AG04449 (cell line): ENCODE measurements around the gene CACNB4.

Experiments
- CTCF ChIA-PET: fragments of 350-600 bp; formaldehyde crosslinking; extraction: SDS; loops from one replicate; lab custom pipeline; 2021; ENCODE audit warnings: antibody characterized with exemption; lab: Yijun Ruan, JAX
- POLR2A ChIA-PET: fragments of 400-600, 350-600 bp; formaldehyde crosslinking; extraction: SDS; loops from one replicate; lab custom pipeline; 2020; ENCODE audit warnings: antibody characterized with exemption, inconsistent platforms; lab: Yijun Ruan, JAX
- DNase-seq: peaks from one replicate; pipeline ENCODE4 v3.0.0-alpha.2; 2010; ENCODE audit warnings: low read depth, low spot score
- H3K4me3 ChIP-seq: 2 replicates; pipeline ENCODE4 v1.5.1; 2011; ENCODE audit warnings: low read depth, mild to moderate bottlenecking, control low read depth, low read length
- CTCF ChIP-seq: IDR thresholded peaks from one replicate; pipeline ENCODE4 v1.5.1; 2011; ENCODE audit warnings: mild to moderate bottlenecking, moderate library complexity, low read length, control low read depth, inconsistent platforms; ENCODE audit not compliant: insufficient read depth; ENCODE audit errors: missing control alignments

Gene CACNB4

DNA sequence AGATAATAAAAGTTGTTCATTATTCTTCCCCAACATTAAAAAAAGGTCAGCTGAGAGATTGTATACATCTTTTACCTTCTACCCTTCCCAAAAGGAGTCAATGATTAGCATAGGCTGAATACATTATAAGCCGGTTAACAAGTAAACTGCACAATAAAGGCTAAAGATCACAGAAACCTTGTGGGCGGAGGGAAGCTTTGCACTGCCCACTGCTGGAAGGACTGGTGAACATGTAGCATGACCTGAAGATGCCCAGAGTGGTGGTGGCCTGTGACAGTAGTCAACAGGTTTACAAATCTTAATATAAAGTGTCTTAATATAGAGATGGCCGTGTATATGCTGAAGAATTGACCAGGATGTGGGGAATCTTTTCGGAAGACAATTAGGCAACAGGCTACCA, 306.3 kb downstream of the CACNB4 start:
- CTCF ChIA-PET: interaction anchor here (1.9 kb wide), 1 partner anchor 16 kb away, joined by 7 read pairs; no protein-coding TSS in a partner anchor
- no peak for TF ChIP-seq CTCF
- DNase-seq: no peak
- H3K4me3 ChIP-seq: no peak overlapping the region
- POLR2A ChIA-PET: no interaction called here

DNA sequence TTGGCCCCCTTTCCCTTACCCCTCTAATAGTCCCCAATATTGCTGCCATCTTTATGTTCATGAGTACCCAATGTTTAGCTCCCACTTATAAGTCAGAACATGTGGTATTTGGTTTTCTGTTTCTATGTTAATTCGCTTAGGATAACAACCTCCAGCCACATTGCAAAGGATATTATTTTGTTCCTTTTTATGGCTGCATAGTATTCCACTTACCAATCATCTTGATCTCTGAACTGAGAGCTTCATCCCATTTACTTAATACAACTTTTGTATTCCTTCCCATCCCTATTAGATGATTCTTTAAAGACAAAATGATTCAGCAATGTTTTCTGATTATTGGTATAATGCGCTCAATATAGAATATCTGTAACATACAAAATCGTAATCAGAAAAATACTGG, 307.3 kb downstream of the CACNB4 start:
- DNase-seq: no peak
- TF ChIP-seq CTCF: no peak
- ChIA-PET POLR2A (no interaction called here), CTCF (interaction anchor here (1.9 kb wide), 1 partner anchor 17 kb away, joined by 7 read pairs; no protein-coding TSS in a partner anchor)
- no peak overlapping the region for H3K4me3 ChIP-seq

DNA sequence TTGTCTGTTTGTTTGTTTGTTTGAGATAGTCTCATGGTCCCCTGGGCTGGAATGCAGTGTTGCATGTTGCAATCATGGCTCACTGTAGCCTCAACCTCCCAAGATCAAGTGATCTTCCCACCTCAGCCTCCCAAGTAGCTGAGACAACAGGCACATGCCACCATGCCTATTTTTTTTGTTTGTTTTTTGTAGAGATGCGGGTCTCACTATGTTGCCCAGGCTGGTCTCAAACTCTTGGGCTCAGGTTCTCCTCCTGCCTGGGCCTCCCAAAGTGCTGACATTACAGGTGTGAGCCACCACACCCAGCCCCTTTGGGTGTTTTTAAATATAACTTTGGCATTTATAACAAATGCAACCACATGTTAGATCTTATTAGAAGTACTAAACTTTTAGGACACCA, 308.2 kb downstream of the CACNB4 start:
- ChIA-PET POLR2A (no interaction called here), CTCF (interaction anchor here (1.9 kb wide), 1 partner anchor 18 kb away, joined by 7 read pairs; no protein-coding TSS in a partner anchor)
- no peak overlapping the region for H3K4me3 ChIP-seq
- TF ChIP-seq CTCF: no peak
- no peak for DNase-seq

- TF ChIP-seq CTCF: no peak
- DNase-seq: no peak
- CTCF ChIA-PET: no interaction called here
- H3K4me3 ChIP-seq: no peak overlapping the region
- POLR2A ChIA-PET: no interaction called here
These were observed 309.6 kb downstream of the CACNB4 start for GRCh38 chr2:151789055-151789834.

DNA sequence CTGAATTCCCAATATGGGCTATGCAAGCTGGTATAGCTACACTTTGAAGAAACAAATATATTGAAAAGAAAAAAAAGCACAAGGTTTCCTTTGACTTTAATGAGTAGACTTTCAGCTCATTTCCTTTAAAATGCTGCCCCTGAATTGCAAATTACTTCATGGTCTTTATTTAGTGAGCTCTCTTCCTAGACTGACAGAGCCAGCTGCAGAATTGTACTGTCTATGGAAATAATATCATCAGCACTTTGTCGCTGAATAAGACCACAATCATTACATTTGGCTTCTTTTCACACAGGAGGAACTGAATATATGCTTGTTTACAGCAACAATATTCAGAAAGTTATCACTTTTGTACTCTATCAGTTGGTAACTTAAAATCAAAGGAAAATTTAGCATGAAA, 312.4 kb downstream of the CACNB4 start:
- TF ChIP-seq CTCF: no peak
- no peak for DNase-seq
- ChIA-PET CTCF (interaction anchor here (1.8 kb wide), 1 partner anchor 20 kb away, joined by 6 read pairs; no protein-coding TSS in a partner anchor), POLR2A (no interaction called here)
- H3K4me3 ChIP-seq: no peak overlapping the region

DNA sequence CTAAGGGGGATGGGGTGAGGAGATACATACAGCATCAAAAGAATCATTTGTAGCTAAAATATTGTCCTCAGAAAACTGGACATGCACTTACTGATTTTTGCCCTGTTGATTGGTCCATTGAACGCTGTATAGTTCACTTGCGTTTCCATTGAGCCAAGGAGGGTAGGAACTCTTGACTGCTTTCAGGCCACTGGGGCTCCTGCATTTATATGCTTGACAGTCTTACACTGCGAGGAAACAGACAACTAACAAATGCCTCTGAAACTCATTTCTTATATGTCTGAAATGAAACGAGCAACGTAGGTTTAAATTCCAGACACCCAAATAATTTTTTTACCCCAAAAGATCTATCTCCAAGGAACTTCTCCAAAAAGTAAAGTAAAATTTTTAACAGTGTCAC, 312.8 kb downstream of the CACNB4 start:
- H3K4me3 ChIP-seq: no peak overlapping the region
- no peak for TF ChIP-seq CTCF
- no peak for DNase-seq
- CTCF ChIA-PET: no interaction called here
- POLR2A ChIA-PET: no interaction called here
